ENCODE measurements around the gene IL17RB. TPM values are rescaled to one million over a fixed set of nuclear protein-coding genes. Genes with fewer than 3 reads are reported as not detected.

IL17RB gene
- 10 to 100 TPM in 1 of 6 donors, 1 to 10 TPM in 5; 4.0 to 12.7 (median 6.2) TPM for total RNA-seq
- 10 to 100 TPM; 15.5 to 18.8 TPM for polyA plus RNA-seq

- DNase-seq (peak; percentile 90 to 95 (median 92)), FAIRE-seq (no peak), ATAC-seq (peak; percentile 75 to 83 (median 80))
- no peaks in the 10 kb centered on the region for H3K9me3 ChIP-seq
- H3K36me3 ChIP-seq: no peaks in the 10 kb centered on the region
- H3K27me3 ChIP-seq: no peaks in the 10 kb centered on the region
- peak within 1 kb of the TSS; percentile 52 to 88 (median 78) for H3K4me3 ChIP-seq
- intact Hi-C loops (cut with DNase I): no loop called here
- TF ChIP-seq CTCF (IDR thresholded peaks at IDR 0.05): no peak
- 1% methylated on average over 77 to 91 of the region's 91 CpGs for WGBS, 2 donors
- peaks cover 29 to 32% (median 32%) of the 10 kb centered on the region in 3 donors for H3K4me1 ChIP-seq
- H3K27ac ChIP-seq: peak within 1 kb of the TSS; percentile 95 to 99 (median 96)
Measured at GRCh38 chr3:53846134-53846850, at the start of gene IL17RB, which contains the start of gene CHDH. IL17RB (plus strand) TSS chr3:53846568; CDS start chr3:53846589, 21 bp downstream. CHDH (minus strand) TSS chr3:53846419; CDS start chr3:53824008, 22,411 bp downstream.

- intact Hi-C loops (cut with DNase I): no loop called here
- no peak for ATAC-seq
- H3K4me1 ChIP-seq: no peaks in the 10 kb centered on the region
- no peaks in the 10 kb centered on the region for H3K27me3 ChIP-seq
- no peak for FAIRE-seq
- DNase-seq: no peak
- TF ChIP-seq CTCF (IDR thresholded peaks at IDR 0.05): no peak
- no peaks in the 10 kb centered on the region for H3K9me3 ChIP-seq
- H3K36me3 ChIP-seq: no peaks in the 10 kb centered on the region
- H3K4me3 ChIP-seq: no peak overlapping the region
- WGBS, 2 donors: 79 to 91% methylated on average over 8 of the region's 8 CpGs
- H3K27ac ChIP-seq: no peak overlapping the region
Measured at GRCh38 chr3:53798144-53798543, 48.2 kb upstream of the IL17RB start.

DNA sequence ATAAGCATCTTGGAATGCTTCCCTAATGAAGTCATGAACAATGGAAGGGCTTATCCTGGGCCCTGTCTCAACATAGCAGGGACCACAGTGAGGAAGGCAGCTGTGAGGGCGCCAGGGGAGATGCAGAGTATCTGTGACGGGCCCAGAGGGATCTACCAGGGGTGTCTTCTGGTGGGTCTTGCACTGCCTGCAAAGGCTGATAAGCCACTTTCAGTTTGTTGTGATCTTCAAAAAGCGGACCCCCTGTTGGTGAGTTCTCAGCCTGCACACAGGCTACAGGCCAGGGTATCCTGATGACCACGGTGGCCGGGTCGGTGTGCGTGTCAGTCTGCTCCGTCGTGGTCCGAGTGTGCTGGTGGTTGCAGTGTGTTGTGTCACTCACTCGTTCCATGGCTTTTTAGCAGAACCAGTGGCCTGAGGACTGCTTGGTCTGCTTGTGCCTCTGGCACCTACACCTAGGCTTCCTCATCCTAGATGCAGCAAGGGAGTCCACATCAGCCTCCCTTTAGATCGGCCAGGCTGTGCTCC lies 47.0 kb upstream of the IL17RB start:
- no peak for TF ChIP-seq CTCF (IDR thresholded peaks at IDR 0.05)
- H3K27me3 ChIP-seq: no peaks in the 10 kb centered on the region
- 92 to 94% methylated on average over 12 of the region's 12 CpGs for WGBS, 2 donors
- no peaks in the 10 kb centered on the region for H3K36me3 ChIP-seq
- no peak overlapping the region for H3K4me3 ChIP-seq
- FAIRE-seq (no peak), ATAC-seq (no peak), DNase-seq (no peak)
- no peak overlapping the region for H3K27ac ChIP-seq
- intact Hi-C loops (cut with DNase I): no loop called here
- H3K9me3 ChIP-seq: no peaks in the 10 kb centered on the region
- no peaks in the 10 kb centered on the region for H3K4me1 ChIP-seq

DNA sequence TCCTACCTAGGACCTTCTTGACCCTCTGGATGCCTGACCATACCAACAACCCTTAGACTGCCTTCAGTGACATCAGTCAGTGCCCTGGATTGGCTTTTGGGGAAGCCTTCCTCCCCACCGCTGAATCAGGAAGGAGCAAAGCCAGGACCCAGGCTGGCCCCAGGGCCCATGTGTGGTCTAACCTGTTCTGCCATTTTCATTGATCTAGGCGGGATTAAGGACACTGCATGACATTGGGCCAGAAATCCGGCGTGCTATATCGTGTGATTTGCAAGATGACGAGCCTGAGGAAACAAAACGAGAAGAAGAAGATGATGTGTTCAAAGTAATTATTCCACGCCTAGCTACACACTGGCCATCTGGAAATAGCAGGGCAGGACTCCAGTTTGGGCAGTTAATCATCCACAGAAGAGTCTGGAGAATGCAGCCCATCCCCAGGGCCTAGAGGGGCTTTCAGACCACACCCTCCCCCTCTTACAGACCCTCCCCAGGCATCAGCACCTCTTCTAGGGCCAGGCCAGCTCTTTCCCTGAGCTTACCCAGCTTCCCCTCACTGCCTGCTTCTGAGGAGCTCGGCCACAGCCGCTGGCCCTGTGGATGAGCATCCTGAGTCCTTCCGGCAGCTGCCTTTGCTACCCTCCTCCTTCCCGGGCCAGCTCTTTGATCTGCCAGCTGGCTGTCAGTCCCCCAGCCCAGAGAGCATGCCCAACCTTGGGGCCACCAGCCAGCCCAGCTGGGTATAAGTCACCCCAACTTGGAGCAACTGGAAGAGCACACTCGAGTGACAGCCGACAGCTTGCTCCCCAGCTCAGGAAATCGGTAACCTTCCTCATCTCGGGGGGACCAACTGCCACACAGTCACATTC lies 46.1 kb upstream of the IL17RB start:
- Histone ChIP-seq H3K27ac (no peak overlapping the region), H3K4me1 (no peaks in the 10 kb centered on the region), H3K36me3 (no peaks in the 10 kb centered on the region), H3K27me3 (no peaks in the 10 kb centered on the region), H3K9me3 (no peaks in the 10 kb centered on the region), H3K4me3 (no peak overlapping the region)
- FAIRE-seq (no peak), ATAC-seq (no peak), DNase-seq (no peak)
- 80 to 82% methylated on average over 16 of the region's 16 CpGs for WGBS, 2 donors
- no peak for TF ChIP-seq CTCF (IDR thresholded peaks at IDR 0.05)
- intact Hi-C loops (cut with DNase I): no loop called here
